ENCODE measurements around the gene NHERF1. TPM values are rescaled to one million over a fixed set of nuclear protein-coding genes. Genes with fewer than 3 reads are reported as not detected.

The NHERF1 gene
- total RNA-seq, 2 experiments from 2014 or later = 68.4 to 72.4 TPM

GRCh38 chr17:74755533-74755932 lies 7.1 kb downstream of the NHERF1 start:
- H3K36me3 ChIP-seq (ENCODE audit: insufficient read depth, low read length) = peaks cover 44% of the 10 kb centered on the region
- Mint-ChIP-seq H3K4me1 (ENCODE audit: low read depth) (peaks cover 92% of the 10 kb centered on the region), H3K27me3 (no peaks in the 10 kb centered on the region), H3K4me3 (peak overlapping the region; percentile 62), H3K36me3 (ENCODE audit: low read depth) (peaks cover 44% of the 10 kb centered on the region), H3K27ac (peak overlapping the region; percentile 94), H3K9me3 (no peaks in the 10 kb centered on the region)
- TF ChIP-seq CTCF (IDR thresholded peaks at IDR 0.05) = no peak
- no peaks in the 10 kb centered on the region for H3K27me3 ChIP-seq (ENCODE audit: control insufficient read depth in 1 of 2, insufficient read depth in 2 of 2, low read length in 2 of 2)
- H3K27ac ChIP-seq (ENCODE audit: low read depth in 1 of 2, low read length in 2 of 2) = peak overlapping the region in 1 of 2 donors; percentile 3
- H3K9me3 ChIP-seq (ENCODE audit: control insufficient read depth in 1 of 2, insufficient read depth in 1 of 2, low read length in 2 of 2) = no peaks in the 10 kb centered on the region
- H3K4me3 ChIP-seq (ENCODE audit: low read length) = no peak overlapping the region
- intact Hi-C loops (cut with DNase I, micrococcal nuclease) = no loop called here
- DNase-seq (no peak), ATAC-seq (ENCODE audit: poor library complexity) (no peak)
- H3K4me1 ChIP-seq (ENCODE audit: insufficient read depth, low read length) = peaks cover 98% of the 10 kb centered on the region
- POLR2A ChIA-PET = interaction anchor here (0.9 to 1.4 kb wide), 2 partner anchors 14 to 18 kb away, joined by 5 to 8 read pairs; partner anchors contain the start of gene RAB37
- CTCF ChIA-PET = interaction anchor here (0.6 to 2.0 kb wide), 5 partner anchors 15 to 343 kb away, joined by 3 to 6 read pairs (median 3); partner anchors contain the start of gene RAB37

DNA sequence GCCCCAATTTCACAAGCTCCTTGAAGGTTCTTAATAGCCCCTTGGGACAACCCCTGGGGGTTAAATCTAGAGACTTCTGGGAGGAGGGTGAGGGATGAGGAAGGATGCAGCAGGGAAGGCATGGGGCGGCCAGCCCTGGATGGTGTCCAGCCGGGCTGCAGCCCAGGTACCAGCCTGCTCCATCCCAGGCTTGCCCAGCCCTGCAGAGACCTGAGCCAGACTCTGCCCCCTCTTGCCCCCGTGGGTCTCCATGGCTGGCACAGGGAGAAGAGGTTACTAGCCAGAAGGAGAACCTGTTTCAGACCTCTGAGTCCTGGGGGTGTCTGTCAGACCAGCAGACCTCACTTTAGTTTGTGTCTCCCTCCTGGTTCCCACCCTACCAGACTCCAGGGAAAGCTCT lies 8.5 kb downstream of the NHERF1 start:
- CTCF ChIA-PET = interaction anchor here (3.4 kb wide), 1 partner anchor 20 kb away, joined by 18 read pairs; the partner anchor contains the start of gene RAB37
- POLR2A ChIA-PET = interaction anchor here (1.1 to 6.1 kb wide), 4 partner anchors 9 to 37 kb away, joined by 3 to 90 read pairs (median 18); partner anchors contain the start of genes NHERF1 and RAB37
- Histone ChIP-seq H3K4me1 (ENCODE audit: insufficient read depth, low read length) (peaks cover 100% of the 10 kb centered on the region), H3K4me3 (ENCODE audit: low read length) (no peak overlapping the region), H3K27me3 (ENCODE audit: control insufficient read depth in 1 of 2, insufficient read depth in 2 of 2, low read length in 2 of 2) (no peaks in the 10 kb centered on the region), H3K36me3 (ENCODE audit: insufficient read depth, low read length) (peaks cover 52% of the 10 kb centered on the region), H3K9me3 (ENCODE audit: control insufficient read depth in 1 of 2, insufficient read depth in 1 of 2, low read length in 2 of 2) (no peaks in the 10 kb centered on the region), H3K27ac (ENCODE audit: low read depth in 1 of 2, low read length in 2 of 2) (peak overlapping the region; percentile 63 to 65)
- H3K4me1 Mint-ChIP-seq (ENCODE audit: low read depth) = peaks cover 87% of the 10 kb centered on the region
- H3K36me3 Mint-ChIP-seq (ENCODE audit: low read depth) = peaks cover 32% of the 10 kb centered on the region
- intact Hi-C loops (cut with DNase I, micrococcal nuclease) = no loop called here
- H3K27ac Mint-ChIP-seq = peak overlapping the region; percentile 91
- ATAC-seq (ENCODE audit: poor library complexity) (no peak), DNase-seq (no peak)
- no peaks in the 10 kb centered on the region for H3K27me3 Mint-ChIP-seq
- no peak for TF ChIP-seq CTCF (IDR thresholded peaks at IDR 0.05)
- H3K4me3 Mint-ChIP-seq = peak overlapping the region; percentile 60
- no peaks in the 10 kb centered on the region for H3K9me3 Mint-ChIP-seq

- Mint-ChIP-seq H3K4me1 (ENCODE audit: low read depth) (peaks cover 81% of the 10 kb centered on the region), H3K4me3 (no peak overlapping the region), H3K27me3 (no peaks in the 10 kb centered on the region), H3K27ac (peak overlapping the region; percentile 91), H3K9me3 (no peaks in the 10 kb centered on the region), H3K36me3 (ENCODE audit: low read depth) (peaks cover 27% of the 10 kb centered on the region)
- POLR2A ChIA-PET = interaction anchor here (0.7 to 6.1 kb wide), 7 partner anchors 9 to 116 kb away, joined by 3 to 90 read pairs (median 7); partner anchors contain the start of genes FDXR, NAT9, NHERF1 and RAB37
- CTCF ChIA-PET = interaction anchor here (1.2 to 3.4 kb wide), 2 partner anchors 20 to 95 kb away, joined by 3 to 18 read pairs; partner anchors contain the start of gene RAB37
- peaks cover 53% of the 10 kb centered on the region for H3K36me3 ChIP-seq (ENCODE audit: insufficient read depth, low read length)
- no peaks in the 10 kb centered on the region for H3K27me3 ChIP-seq (ENCODE audit: control insufficient read depth in 1 of 2, insufficient read depth in 2 of 2, low read length in 2 of 2)
- H3K27ac ChIP-seq (ENCODE audit: low read depth in 1 of 2, low read length in 2 of 2) = peak overlapping the region; percentile 63 to 65
- DNase-seq (no peak), ATAC-seq (ENCODE audit: poor library complexity) (no peak)
- H3K4me1 ChIP-seq (ENCODE audit: insufficient read depth, low read length) = peaks cover 100% of the 10 kb centered on the region
- peak overlapping the region; percentile 8 for H3K4me3 ChIP-seq (ENCODE audit: low read length)
- no peaks in the 10 kb centered on the region for H3K9me3 ChIP-seq (ENCODE audit: control insufficient read depth in 1 of 2, insufficient read depth in 1 of 2, low read length in 2 of 2)
- intact Hi-C loops (cut with DNase I, micrococcal nuclease) = no loop called here
- TF ChIP-seq CTCF (IDR thresholded peaks at IDR 0.05) = no peak
Measured at GRCh38 chr17:74757502-74757901, 9.1 kb downstream of the NHERF1 start.

Measured in CD4-positive, alpha-beta T cell (primary cell).